ENCODE measurements around the gene LONP1.
"Not testable (repeated sequence)": the region's sequence is repeated elsewhere in the genome, so short reads cannot be mapped to it uniquely, and the experiment has no call there.

The LONP1 gene

DNA sequence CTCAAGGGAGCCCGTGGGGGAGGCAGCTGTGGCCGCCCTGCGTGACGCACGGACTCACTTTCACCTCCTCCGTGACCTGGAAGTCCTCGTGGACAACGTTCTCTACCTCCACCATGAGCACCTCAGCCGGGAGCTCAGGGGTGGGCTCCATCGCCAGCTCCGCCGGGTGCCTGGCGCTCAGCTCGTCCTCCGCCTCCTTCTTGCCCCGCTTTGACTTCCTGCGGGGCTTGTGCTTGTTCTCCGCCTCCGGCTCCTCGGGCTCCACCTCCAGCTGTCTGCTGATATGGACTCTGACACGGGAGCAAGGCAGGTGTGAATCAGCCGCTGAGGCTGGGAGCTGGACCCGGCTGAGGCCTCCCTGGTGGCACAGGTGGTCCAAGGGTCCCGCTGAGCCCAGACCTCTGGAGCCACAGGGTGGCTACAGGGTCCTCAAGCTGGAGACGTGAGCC, 8.2 kb downstream of the LONP1 start:
- no peak for DNase-seq

DNA sequence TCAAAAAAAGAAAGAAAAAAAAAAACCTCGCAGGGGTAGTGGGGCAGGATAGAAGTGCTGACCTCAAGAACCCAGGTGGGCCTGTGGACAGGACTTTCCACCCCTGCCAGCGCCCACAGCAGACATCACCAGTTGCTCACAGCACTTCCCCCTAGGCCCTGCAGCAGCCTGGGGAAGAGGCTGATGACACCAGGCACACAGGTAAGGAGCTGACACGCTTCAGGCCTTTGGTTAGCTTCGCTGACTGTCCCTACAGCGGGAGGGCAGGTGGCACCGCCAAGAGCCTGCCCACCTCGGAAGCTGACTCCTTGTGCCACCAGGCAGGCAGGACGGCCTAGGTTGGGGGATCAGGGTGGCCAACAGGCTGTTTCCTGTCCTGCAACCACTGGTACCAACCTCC, 8.9 kb downstream of the LONP1 start:
- DNase-seq = no peak

DNA sequence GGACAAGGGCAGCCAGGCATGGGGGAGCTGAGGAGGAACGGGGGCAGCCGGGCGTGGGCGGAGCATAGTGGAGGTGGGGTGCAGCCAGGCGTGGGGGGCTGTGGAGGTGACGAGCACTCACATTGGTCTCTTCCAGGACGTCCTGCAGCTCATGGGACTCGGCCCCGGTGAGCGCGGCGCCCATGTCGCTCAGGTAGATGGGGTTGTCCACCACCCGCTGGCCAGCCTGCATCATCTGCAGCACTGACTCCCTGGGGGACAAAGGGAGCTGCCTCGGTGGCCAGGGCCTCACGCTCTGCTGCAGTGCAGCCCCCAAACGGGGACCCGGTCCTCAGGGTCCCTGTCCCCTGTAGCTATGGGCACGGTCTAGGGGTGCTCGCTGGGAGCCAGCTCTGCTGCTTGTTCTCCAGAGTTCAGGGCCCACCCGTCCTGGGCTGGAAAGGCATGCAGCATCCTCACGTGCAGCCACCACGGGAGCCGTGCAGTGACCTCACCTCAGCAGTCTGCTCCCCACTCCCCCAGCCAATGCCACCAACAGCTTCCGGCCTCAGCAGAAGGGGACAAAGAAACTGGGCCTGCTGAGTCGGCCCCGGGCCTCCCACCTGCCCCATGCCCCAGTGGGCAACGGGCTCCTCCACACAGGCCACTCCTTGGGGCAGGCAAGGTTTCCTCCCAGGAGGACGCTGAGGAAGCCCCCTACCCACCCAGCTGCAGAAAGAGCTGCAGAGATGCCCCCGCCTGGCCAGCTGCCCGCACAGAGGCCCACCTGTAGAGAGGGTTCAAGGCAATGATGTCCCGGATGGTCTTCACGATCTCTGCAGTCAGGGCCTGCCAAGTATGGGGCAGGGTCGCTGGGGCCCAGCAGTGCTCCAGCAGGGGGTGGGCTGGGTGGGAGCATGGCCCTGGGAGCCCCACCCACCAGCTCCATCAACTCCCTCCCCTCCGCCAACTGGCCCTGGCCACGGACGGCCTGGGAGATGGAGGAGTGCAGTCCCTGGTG, 12.1 kb downstream of the LONP1 start:
- no peak for DNase-seq

DNA sequence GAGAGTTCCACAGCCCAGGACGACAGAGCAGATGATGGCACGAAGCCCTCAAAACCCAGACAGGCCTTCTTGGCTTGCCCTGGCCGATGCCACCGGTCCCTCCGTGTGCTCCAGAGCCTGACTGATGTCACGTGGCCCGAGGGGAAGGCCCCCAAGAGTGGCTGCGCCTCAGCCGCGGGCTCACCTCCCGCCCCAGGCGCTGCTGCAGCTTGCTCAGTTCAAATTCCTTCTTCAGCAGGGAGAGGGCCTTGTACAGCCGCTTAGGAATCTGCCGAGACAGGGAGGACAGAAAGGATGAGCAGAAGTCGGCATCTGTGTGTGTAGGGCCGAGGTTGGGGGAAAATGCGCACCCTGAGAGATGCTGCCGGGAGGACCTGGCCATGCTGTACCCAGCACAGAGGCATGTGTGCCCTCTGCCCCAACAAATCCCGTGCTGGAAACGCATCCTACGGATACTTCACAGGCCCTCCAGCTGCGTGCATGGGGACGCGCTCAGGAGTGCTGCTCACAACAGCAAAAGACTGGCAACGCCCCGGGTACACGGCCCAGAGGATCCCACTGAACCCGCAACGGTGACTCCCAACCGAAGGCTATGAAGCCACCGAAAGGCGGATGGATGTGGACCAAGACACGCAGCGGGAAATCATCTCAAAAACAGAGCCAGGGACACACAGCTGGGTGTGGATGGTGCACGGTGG, 12.9 kb downstream of the LONP1 start:
- no peak for DNase-seq

DNA sequence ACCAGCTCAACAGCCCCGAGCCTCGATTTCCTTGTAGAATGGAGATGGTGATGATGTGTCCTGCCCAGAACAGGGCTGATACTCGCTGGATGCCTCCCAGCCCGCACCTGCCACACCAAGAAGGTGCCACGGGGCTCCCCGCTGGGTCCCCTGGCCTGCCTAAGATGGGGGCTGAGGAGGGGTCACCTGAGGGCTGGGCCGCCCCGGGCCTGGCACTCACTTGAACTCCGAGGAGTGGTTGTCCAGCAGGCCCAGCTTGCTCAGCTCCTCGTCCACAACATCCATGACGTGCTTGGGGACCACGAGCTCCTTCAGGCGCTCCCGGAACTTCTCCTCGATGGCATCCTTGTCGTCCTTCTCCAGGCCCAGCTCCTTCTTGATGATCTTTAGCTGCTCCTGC, 14.4 kb downstream of the LONP1 start:
- DNase-seq = no peak

DNA sequence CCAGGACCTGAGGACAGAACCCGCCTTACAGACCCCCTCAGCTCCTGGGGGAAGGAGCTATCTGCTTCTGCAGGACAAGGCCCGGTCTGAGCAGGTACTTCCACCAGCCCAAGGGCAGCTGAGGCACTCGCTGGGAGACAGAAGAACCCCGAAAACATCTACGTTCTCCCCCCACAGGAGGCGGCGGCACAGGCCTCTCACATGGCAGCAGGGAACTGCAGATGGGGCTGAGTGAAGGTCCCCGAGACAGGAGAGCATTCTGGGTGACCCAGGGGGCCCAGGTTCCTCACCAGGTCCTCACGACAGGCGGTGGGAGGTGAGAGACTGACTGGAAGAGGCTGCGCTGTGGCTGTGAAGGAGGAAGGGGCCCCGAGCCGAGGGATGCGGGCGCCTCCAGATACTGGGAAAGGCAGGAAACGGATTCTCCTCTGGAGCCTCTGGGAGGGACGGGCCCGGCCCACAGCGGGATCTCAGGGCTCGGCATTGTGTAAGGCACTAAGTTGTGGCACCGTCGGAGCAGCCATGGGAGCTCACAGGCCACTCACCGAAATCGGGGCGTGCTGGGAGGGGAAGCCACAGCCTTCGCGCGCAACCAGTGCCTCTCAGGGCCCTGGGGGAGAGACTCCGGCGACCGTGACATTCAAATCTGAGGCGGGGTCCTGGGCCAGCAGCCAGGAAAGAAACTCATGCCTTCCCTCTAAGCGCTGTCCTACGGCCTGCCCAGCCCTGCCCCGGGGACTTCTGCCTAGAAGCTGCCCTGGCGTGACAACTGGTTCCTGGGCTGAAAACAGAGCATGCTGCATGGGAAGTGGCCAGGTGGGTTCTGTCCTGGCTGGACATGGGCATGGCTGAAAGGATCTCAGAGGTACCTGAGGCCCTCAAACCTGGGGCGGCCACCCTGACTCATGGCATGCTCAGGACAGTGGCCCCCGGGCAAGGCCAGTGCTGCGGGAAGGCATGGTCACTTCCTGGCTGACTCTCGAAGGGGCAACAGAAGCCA, 15.8 kb downstream of the LONP1 start:
- DNase-seq = no peak

DNA sequence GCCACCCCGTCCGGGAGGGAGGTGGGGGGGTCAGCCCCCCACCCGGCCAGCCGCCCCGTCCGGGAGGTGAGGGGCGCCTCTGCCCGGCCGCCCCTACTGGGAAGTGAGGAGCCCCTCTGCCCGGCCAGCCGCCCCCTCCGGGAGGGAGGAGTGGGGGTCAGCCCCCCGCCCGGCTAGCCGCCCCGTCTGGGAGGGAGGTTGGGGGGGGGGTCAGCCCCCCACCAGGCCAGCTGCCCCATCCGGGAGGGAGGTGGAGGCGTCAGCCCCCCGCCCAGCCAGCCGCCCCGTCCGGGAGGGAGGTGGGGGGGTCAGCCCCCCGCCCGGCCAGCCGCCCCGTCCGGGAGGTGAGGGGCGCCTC, 17.9 kb downstream of the LONP1 start:
- not testable (repeated sequence) for DNase-seq

DNA sequence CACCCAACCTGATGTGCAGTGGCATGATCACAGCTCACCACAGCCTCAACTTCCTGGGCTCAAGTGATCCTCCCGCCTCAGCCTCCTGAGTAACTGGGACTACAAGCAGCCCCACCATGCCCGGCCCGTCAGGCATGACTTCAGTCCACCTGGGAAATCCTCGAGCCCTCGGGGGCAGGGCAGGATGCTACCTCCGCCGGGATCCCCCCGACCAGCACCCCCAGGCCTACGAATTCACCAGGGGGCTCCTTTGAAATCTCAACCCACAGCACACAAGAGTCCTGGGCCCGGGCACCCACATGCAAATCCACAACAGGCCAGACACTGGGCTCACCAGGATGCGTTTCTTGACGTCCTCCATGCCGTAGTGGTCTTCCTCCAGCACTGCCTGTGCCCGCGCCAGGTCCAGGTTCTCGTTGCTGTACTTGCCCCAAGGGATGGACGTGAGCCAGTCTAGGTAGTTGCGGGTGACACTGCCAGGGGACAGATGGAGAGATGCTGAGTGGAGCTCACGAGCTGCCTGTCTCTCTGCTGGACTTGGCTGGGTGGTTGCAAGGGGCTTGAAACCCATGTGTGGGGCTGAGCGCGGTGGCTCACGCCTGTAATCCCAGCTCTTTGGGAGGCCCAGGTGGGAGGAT, 19.4 kb downstream of the LONP1 start:
- no peak for DNase-seq

DNA sequence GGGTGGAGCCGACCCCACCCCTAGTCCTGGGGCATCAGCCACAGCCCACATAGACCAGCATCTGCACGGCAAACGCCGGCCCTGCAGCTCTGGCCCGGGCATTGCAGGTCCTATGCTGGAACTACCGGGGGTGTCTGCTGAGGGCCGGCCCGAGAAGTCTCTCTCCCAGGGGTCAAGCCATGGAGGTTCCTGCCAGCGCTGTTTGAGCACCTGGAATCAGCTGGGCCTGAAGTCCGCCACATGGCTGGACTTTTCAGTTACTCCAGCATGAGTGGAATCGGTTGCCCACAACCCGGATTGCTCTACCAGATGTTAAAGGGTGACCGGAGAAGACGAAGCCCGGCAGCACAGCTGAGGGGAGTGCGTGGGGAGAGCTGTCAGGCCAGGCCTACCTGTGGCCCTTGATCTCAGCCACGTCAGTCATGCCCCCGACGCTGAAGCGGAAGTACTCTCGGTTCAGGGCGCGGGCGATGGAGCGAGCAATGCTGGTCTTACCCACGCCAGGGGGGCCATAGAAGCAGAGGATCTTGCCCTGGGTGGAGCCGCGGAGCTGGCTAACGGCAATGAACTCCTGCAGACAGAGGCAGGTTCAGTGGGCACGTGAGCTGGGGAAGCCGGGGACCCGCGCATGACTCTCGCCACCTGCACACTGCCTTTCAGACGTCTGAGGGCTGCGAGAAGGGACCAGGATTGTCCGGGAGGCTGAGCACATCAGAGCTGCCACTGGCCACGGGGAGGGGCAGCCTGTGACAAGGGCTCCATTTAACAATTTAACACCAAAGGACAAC, 21.1 kb downstream of the LONP1 start:
- no peak for DNase-seq

DNA sequence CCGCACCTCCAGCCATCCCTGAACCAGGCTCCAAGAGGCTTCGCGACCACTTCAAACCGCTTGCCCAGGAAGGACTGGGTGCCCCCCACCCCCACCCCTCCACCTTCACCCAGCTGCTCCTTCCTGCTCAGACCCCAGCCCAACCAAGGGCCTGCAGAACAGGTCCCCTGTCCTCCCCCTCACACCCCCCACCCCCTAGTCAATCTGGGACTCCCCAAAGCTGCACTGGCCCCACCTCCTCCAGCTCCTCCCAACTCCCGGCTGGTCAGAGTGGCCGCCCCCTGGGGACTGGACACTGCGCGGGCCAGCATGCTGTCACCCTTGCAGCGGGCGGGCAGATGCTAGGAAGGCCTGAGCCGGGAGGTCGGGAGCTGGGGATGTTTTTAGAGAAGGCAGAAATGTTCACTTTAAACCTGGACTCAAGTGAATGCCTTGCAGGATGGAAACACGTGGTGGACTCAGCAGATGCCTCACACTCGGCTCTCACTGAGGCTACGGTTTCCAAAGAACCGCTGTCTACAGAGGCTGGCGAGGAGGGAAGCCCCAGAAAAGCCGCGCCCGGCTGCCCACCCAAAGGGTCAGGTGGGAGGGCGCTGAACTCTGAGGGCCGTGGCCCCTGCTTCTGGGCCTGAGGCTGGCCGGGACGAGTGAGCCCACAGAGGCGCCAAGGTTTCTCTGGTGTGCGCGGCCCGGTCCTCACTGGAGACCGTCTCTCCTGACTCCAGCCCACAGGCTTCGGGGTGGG, 21.9 kb downstream of the LONP1 start:
- DNase-seq = no peak

DNA sequence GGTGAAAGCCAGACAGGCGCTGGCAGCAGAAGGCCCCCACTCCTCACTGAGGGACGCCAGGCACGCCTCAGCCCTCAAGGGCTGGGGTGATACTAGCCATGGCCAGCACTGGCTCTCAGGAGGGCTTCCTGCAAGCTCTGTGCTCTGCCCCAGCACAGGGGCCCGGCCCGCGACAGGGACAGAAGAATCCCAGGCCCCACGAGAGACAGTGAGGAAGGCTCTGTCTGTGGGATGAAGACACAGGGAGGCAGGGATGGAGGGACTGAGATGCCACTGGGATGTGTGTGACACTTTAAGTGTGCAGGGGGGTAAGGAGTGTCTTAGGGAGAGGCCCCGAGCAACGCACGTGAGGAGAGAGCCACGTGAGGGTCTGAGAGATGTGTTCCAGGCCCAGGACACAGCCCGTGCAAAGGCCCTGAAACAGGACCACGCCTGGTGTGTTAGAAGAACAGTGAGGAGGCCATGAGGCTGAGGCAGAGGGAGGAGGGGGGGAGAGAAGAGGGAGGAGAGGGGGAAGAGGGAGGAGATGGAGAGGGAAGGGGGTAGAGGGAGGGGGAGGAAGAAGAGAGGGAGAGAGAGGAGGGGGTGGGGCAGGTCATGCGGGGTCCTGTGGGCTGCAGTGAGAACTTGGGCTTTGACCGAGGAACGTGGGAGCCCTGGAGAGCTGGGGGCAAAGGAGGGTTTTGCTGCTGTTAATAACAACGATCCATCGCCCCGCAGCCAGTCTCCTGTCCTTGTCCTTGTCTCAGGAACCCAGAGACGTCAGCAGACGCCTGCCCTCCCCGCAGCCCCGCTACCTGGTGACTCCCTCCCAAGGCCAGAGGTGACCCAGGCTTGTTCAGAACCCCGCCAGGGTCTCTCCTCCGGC, 22.7 kb downstream of the LONP1 start:
- no peak for DNase-seq

DNA sequence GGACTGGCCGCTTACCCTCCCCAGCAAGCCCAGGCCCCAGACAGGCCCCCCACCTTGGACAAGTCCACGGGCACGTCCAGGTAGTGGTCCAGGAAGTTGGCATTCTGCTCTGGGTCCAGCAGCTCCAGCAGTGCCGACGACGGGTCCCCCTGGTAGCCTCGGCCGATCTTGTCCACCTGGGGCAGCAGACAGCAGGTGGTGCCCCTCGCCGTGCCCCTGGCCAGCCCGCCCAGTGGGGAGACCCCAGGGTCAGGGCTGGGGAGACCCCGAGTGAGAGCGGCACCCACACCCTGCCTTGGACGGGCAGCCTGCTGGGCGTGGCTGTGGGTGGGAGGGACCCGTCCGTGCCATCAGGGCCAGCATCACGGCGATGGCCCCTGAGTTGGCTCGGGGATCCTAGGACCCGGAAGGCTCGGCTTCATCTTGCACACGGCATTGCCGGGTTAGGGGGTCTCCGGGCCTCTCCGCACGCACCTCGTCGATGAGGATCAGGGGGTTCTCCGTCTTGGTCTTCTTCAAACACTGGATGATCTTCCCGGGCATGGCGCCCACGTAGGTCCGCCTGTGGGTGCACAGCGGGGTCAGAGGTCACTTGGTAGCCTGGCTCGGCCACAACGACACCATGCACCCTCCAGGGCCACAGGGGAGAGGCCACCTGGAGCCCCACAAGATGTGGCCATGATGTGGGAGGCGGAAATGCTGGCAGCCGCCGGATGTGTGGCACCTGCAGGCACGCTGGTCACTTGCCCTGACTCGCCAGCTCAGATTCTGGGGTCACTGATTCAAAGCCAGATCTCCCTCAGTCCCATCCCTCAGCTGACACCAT, 23.5 kb downstream of the LONP1 start:
- DNase-seq = no peak

DNA sequence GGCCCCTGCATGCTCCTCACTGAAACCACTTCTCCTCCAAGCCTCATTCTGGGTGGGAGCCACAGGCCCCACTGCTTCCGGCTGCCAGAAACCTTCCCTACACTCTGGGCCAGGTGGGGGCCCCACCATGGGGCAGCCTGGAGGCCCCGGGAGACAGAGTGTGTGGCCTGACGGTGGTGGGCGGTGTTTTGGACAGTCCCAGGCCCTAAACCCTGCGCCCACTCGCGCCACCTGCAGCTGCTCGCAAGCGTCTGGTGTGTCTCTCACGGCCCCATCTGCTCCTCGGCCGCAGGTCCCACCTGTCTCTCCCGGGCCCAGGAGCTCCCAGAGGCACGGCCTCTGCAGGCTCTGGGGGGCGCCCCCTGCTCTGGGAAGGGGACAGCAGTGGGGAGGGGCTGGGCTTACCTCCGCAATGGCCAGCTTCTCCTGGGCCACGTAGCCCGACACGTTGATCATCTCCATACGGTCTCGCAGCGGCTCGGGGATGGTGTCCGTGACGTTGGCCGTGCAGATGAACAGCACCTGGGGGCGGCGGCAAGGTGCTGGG, 24.2 kb downstream of the LONP1 start:
- DNase-seq = no peak

DNA sequence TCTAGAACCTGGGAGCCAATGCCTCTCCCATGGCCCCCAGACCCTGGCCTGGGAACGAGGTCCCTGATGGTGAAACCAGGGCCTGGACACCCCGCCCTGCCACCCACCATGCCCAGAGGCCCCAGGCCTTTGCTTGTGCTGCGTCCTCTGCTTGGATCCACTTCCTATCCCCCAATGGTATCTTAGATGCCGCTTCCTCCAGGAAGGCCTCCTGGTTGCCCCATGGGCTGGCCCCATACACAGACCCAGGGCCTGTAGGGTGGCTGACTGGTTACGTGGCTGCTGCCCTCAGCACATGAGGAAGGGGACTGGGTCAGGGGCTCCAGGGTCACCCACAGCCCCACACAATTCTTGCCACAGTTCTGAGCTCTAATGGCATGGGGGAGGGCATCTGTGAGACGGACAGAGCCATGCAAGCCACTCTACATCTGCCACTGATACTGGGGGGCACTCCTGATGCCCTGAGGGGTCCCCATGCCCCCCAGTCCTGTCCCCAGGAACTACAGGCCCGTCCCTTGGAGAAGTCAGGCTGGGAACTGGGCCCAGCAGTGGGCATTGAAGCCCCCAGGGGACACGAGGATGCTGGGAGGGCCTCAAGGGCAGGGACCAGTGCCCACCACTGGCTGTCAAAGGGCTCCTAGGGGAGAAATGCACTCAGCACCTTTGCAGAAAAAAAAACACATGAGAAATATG, 24.8 kb downstream of the LONP1 start:
- DNase-seq = no peak

DNA sequence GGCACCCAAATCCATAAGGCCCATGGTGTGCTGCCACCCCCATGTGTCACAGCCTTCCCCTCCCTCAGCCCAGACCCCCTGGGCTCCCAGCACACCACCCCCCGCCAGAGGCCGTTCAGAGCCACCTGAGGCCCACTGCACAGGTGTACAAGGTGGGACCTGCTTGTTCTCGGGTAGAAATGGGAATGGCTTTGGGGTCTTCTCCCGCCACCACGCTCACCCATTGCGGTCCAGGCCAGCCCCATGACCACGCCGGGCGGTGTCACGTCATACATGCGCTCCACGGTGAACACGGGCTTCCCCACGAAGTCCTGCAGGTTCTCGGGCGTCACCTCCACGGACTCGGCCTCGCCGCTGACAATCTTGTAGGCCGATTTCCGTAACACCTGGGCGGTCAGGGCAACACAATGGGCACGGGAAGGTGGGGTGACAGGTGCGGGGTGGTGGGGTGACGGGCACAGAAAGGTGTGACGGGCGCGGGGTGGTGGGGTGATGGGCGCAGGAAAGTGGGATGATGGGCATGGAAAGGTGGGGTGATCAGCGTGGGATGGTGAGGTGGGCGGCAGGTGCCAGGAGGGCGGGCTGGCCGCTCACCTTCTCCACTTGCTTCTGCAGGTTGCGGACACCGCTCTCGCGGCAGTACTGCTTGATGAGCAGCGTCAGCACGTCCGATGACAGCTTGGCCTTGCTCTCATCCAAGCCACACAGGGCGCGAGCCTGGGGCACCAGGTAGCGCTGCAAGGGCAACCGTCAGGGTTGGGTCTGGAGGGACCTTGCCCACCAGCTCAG, 25.6 kb downstream of the LONP1 start:
- no peak for DNase-seq

DNA sequence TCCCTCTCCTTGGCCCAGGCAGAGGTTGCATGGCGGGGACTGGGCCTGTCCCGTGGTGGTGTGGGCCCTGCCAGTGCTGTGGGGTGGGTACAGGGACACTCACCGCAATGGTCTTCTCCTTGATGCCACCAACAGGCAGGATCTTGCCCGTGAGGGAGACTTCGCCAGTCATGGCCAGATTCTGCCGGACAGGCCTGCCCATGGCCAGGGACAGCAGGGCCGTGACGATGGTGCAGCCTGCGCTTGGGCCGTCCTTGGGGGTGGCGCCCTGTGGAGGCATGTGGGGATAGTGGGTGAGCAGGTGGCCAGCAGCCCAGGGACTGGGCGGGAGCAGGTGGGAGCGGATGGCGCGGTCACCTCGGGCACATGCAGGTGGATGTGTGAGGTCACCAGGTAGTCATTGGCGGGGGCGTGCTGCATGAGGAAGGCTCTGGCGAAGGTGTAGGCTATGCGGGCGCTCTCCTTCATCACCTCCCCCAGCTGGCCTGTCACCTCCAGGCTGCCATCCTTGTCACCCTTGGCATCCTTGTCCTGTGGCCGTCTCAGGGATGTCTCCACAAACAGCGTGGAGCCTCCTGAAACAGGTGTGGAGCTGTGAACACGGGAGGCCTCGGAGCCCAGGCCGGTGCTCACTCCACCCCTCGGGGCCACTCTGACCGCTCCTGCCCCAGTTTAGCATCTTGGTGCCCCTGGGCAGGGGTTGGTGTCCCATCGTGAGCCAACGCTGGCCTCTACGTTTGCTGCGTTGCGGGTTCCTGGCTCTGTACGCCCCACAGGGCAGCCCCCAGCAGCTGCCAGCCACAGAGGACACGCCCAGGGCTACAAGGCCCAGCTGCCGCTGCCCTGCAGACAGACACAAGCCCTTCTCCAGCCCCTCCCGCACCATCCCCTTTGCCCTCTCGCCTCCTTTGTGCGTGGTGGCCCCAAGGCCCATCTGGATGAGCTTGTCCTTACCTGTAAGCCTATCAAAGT, 26.5 kb downstream of the LONP1 start:
- no peak for DNase-seq
